Ovary (tissue), 9 donors: ENCODE measurements around the gene SLC1A4. TPM values are rescaled to one million over a fixed set of nuclear protein-coding genes. Genes with fewer than 3 reads are reported as not detected.
A peak's percentile ranks its signal among the peaks of the same experiment; 100 is the strongest.

Source experiments
- DNase-seq, 5 donors: peaks; one replicate each; pipeline ENCODE4 v3.0.0-alpha.2; 2019 to 2020
- H3K27ac ChIP-seq, 2 donors: fragments of 200-600 bp; one replicate each; pipeline versions ENCODE4 v1.5.1 to v1.8.0; 2019 to 2022
- H3K27me3 ChIP-seq: fragments of 200-600 bp; one replicate; pipeline ENCODE4 v1.8.0; 2022
- H3K36me3 ChIP-seq: fragments of 200-600 bp; sonication (generic); one replicate; pipeline ENCODE4 v1.5.1; 2019
- H3K4me1 ChIP-seq: one replicate; pipeline ENCODE4 v1.8.1; 2013; ENCODE audit warnings: mild to moderate bottlenecking, moderate library complexity; ENCODE audit not compliant: insufficient read depth
- H3K4me3 ChIP-seq: fragments of 200-600 bp; sonication (generic); one replicate; pipeline ENCODE4 v1.5.1; 2017
- H3K9me3 ChIP-seq, 2 donors: fragments of 200-600 bp in 1 of 2; sonication (generic) in 1 of 2; one replicate each; pipeline versions ENCODE4 v1.5.1 to v1.8.1; 2013 to 2019; ENCODE audit warnings: mild to moderate bottlenecking in 1 of 2, moderate library complexity in 1 of 2
- CTCF ChIP-seq, 3 donors: fragments of 450-650 bp in 2 of 3; fragments of 200-600 bp in 1 of 3; IDR thresholded peaks; one replicate each; pipeline versions ENCODE4 v1.5.1 to v1.8.0; 2016 to 2022; ENCODE audit warnings: antibody characterized with exemption in 3 of 3, mild to moderate bottlenecking in 1 of 3
- EP300 ChIP-seq: sonication (generic); formaldehyde crosslinking; IDR thresholded peaks from one replicate; pipeline ENCODE4 v1.6.1; 2017; ENCODE audit warnings: antibody characterized with exemption
- POLR2A ChIP-seq: fragments of 450-650 bp; IDR thresholded peaks from one replicate; pipeline ENCODE4 v1.6.1; 2017; ENCODE audit warnings: antibody characterized with exemption, mild to moderate bottlenecking, moderate library complexity
- WGBS, 3 donors: extraction: QIAGEN DNeasy Blood & Tissue Kit in 1 of 3; methylation state at CpG; one replicate each; pipeline versions ENCODE4 v1.1.5 to v1.1.7; 2013 to 2017; 5-methylcytosine and 5-hydroxymethylcytosine counted together
- intact Hi-C, 4 donors: fragments of 100-400 bp; cut with DNase I; formaldehyde crosslinking; loops; one replicate each; pipeline versions ENCODE4 v1.11.0 to v1.15.1; 2022 to 2023
- polyA plus RNA-seq, 2 donors: library from polyadenylated mRNA; stranded (reverse); fragments of 200-250 nt in 1 of 2; fragments of 350-450 nt in 1 of 2; fragmentation: Illumina TruSeq in 1 of 2; extraction: RNeasy Lipid Tissue Mini Kit (QIAGEN cat#74804) in 1 of 2; gene quantifications; one replicate each; pipeline ENCODE4 v1.2.3, GENCODE V29; 2013 to 2014
- total RNA-seq, 7 donors: library from RNA; depleted of rRNA in 2 of 7; stranded (reverse); fragments of >200 nt in 2 of 7; fragmentation: NEBNext Ultra II Directional in 3 of 7; extraction: Animal tissue kit (Norgen Biotek cat#: 25700) in 3 of 7; gene quantifications; one replicate each; pipeline versions ENCODE4 v1.1.0 to v1.2.4, GENCODE V29; 2016 to 2023
- donor health status: DM: no; HTN: no; CAD: no; lungs with moderate emphysema.
- donor health status: DM: no; HTN: no; CAD: no.
- donor health status: Bipolar disorder and iron deficiency.
- donor health status: DM: yes; HTN: yes; CAD: no.
- donor health status: DM: no; HTN: no; CAD: no.
- donor health status: DM: yes; HTN: yes; CAD: no.

Gene SLC1A4
- total and polyA plus RNA-seq, 9 donors: 5.3 to 51.1 (median 21.3) TPM

GRCh38 chr2:64982932-64983331, 6.3 kb upstream of the SLC1A4 start:
- WGBS, 3 donors: 90 to 94% (median 92%) methylated on average over 2 of the region's 2 CpGs

GRCh38 chr2:64985447-64985846, 3.8 kb upstream of the SLC1A4 start:
- Histone ChIP-seq H3K36me3 (no peaks in the 10 kb centered on the region), H3K4me1 (peaks cover 1% of the 10 kb centered on the region), H3K27ac (no peak overlapping the region), H3K27me3 (no peaks in the 10 kb centered on the region), H3K9me3 (no peaks in the 10 kb centered on the region), H3K4me3 (no peak overlapping the region)
- no peak for DNase-seq
- 95 to 98% (median 95%) methylated on average over 7 of the region's 7 CpGs for WGBS, 3 donors
- intact Hi-C loops: loop anchor here in 1 of 4 donors (5.0 kb wide), 1 partner anchor 52 kb away; no protein-coding TSS in a partner anchor
- TF ChIP-seq CTCF (IDR thresholded peaks at IDR 0.05): no peak
- no peak for TF ChIP-seq POLR2A
- TF ChIP-seq EP300: no peak

More at GRCh38 chr2:64982932-64983331, 6.3 kb upstream of the SLC1A4 start:
- TF ChIP-seq POLR2A (no peak), EP300 (no peak), CTCF (IDR thresholded peaks at IDR 0.05) (no peak)
- no peaks in the 10 kb centered on the region for H3K27me3 ChIP-seq
- H3K27ac ChIP-seq: no peak overlapping the region
- H3K4me3 ChIP-seq: no peak overlapping the region
- no peak for DNase-seq
- H3K4me1 ChIP-seq: no peaks in the 10 kb centered on the region
- intact Hi-C loops: no loop called here
- H3K9me3 ChIP-seq: no peaks in the 10 kb centered on the region
- H3K36me3 ChIP-seq: no peaks in the 10 kb centered on the region

GRCh38 chr2:64987001-64987955, 1.9 kb upstream of the SLC1A4 start:
- Histone ChIP-seq H3K36me3 (no peaks in the 10 kb centered on the region), H3K4me3 (peak overlapping the region; percentile 87), H3K27me3 (no peaks in the 10 kb centered on the region), H3K9me3 (no peaks in the 10 kb centered on the region), H3K4me1 (peaks cover 4% of the 10 kb centered on the region), H3K27ac (peak overlapping the region in 1 of 2 donors; percentile 92)
- no peak for TF ChIP-seq POLR2A
- no peak for TF ChIP-seq CTCF (IDR thresholded peaks at IDR 0.05)
- no peak for TF ChIP-seq EP300
- 19 to 26% (median 25%) methylated on average over 5 to 6 of the region's 6 CpGs for WGBS, 3 donors
- intact Hi-C loops: loop anchor here in 1 of 4 donors (5.0 kb wide), 1 partner anchor 50 kb away; no protein-coding TSS in a partner anchor
- no peak for DNase-seq

- TF ChIP-seq EP300 (no peak), CTCF (IDR thresholded peaks at IDR 0.05) (no peak), POLR2A (no peak)
- H3K4me1 ChIP-seq: peaks cover 4% of the 10 kb centered on the region
- H3K9me3 ChIP-seq: no peaks in the 10 kb centered on the region
- 1 to 3% (median 2%) methylated on average over 12 of the region's 12 CpGs for WGBS, 3 donors
- intact Hi-C loops: loop anchor here in 1 of 4 donors (5.0 kb wide), 1 partner anchor 49 kb away; no protein-coding TSS in a partner anchor
- H3K4me3 ChIP-seq: peak overlapping the region; percentile 87
- no peaks in the 10 kb centered on the region for H3K36me3 ChIP-seq
- no peaks in the 10 kb centered on the region for H3K27me3 ChIP-seq
- H3K27ac ChIP-seq: peak overlapping the region; percentile 92 to 94
- no peak for DNase-seq
Observed at GRCh38 chr2:64987956-64988419, 1.2 kb upstream of the SLC1A4 start.
